ENCODE data around the gene JPH4.

DNA sequence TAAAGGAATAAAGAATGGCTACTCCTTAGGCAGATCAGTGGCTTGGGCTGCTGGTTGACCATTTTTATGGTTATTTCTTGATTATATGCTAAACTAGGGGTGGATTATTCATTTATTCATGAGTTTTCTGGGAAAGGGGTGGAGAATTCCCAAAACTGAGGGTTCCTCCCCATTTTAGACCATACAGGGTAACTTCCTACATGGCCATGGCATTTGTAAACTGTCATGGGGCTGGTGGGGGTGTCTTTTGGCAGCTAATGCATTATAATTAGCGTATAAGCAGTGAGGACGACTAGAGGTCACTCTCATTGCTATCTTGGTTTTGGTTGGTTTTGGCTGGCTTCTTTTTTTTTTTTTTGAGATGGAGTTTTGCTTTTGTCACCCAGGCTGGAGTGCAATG, 25.6 kb upstream of the JPH4 start:
- TF ChIP-seq, protein P1, sequence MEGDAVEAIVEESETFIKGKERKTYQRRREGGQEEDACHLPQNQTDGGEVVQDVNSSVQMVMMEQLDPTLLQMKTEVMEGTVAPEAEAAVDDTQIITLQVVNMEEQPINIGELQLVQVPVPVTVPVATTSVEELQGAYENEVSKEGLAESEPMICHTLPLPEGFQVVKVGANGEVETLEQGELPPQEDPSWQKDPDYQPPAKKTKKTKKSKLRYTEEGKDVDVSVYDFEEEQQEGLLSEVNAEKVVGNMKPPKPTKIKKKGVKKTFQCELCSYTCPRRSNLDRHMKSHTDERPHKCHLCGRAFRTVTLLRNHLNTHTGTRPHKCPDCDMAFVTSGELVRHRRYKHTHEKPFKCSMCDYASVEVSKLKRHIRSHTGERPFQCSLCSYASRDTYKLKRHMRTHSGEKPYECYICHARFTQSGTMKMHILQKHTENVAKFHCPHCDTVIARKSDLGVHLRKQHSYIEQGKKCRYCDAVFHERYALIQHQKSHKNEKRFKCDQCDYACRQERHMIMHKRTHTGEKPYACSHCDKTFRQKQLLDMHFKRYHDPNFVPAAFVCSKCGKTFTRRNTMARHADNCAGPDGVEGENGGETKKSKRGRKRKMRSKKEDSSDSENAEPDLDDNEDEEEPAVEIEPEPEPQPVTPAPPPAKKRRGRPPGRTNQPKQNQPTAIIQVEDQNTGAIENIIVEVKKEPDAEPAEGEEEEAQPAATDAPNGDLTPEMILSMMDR (conservative IDR thresholded peaks at IDR 0.05; ENCODE audit: low read length): no peak
- no peak for TF ChIP-seq EZH2phosphoT487 (IDR thresholded peaks at IDR 0.05; ENCODE audit: borderline replicate concordance, low read depth, low read length)

Measured in OCI-LY7 (cell line).